ENCODE measurements around the gene PLEKHM1.
"Not testable (repeated sequence)": the region's sequence is repeated elsewhere in the genome, so short reads cannot be mapped to it uniquely, and the experiment has no call there.

Gene PLEKHM1

DNA sequence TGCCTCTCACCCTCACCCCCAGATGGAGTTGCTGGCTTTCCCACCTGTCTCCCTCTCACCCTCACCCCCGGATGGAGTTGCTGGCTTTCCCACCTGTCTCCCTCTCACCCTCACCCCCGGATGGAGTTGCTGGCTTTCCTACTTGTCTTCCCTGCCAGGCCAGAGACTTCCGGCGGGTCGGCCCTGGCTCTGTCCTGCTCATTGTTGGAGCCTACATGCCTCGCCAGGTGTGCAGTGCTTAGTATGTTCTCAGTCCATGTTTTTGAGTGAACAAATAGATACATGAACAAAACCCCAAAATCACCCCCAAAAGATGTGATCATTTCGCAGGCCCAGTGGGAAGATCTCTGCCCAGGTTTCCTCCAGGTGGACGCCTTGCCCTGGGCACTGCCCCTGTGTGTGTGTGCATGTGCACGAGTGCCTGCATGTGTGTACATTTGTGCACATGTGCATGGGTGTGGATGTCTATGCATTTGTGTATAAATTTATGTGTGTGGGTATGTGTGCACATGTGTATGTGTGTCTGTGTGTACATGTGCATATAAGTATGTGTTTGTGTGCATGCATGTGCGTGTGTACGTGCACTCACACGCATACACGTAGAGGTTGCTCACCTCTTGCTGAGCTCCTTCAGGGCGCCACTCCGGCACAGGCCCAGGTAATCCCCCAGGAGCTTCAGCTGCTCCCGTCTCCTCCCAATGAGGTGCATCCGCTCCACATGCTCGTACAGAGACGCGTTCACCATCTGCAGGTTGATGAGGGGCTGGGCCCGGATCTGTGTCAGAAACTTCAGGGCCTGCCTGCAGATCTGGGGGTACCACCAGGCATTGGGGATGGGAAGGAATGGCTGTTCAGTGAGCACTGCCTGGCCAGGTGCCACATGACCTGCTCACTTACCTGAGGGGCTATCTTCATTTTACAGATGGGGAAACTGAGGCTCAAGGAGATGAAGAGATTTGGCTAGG is 45.4 kb downstream of the PLEKHM1 start:
- not testable (repeated sequence) for H3K79me2 ChIP-seq (ENCODE audit: control insufficient read depth, insufficient read depth, low read length, poor library complexity); H3K9ac ChIP-seq (ENCODE audit: low read length); H3K4me3 ChIP-seq (ENCODE audit: low read depth, low read length); H2BK120ac ChIP-seq (ENCODE audit: insufficient read depth, low read length, poor library complexity); H4K12ac ChIP-seq (ENCODE audit: low read depth, low read length); H2AK5ac ChIP-seq (ENCODE audit: low read length); H3K4ac ChIP-seq (ENCODE audit: low read depth, low read length); H3K4me1 ChIP-seq (ENCODE audit: control insufficient read depth in 1 of 2, insufficient read depth in 2 of 2, low read length in 2 of 2); H3K27ac ChIP-seq (ENCODE audit: low read depth, low read length); H3K23ac ChIP-seq (ENCODE audit: low read length); H2BK12ac ChIP-seq (ENCODE audit: low read length); H3K18ac ChIP-seq (ENCODE audit: low read length); H4K91ac ChIP-seq (ENCODE audit: low read depth, low read length); H3K79me1 ChIP-seq (ENCODE audit: low read length); DNase-seq; H2AFZ ChIP-seq (ENCODE audit: insufficient read depth, low read length, poor library complexity); H3K27me3 ChIP-seq (ENCODE audit: insufficient read depth, low read length); H3K36me3 ChIP-seq (ENCODE audit: control insufficient read depth in 1 of 2, insufficient read depth in 2 of 2, low read length in 2 of 2); H3K4me2 ChIP-seq (ENCODE audit: low read length); H2BK5ac ChIP-seq (ENCODE audit: low read depth, low read length, poor library complexity); H3K9me3 ChIP-seq (ENCODE audit: insufficient read depth, low read depth, low read length); H4K8ac ChIP-seq (ENCODE audit: low read depth, low read length); H3K14ac ChIP-seq (ENCODE audit: low read length)
- WGBS (ENCODE audit: extremely low coverage, insufficient coverage, insufficient read length): no CpG with 5 or more reads among the region's 21 CpGs

DNA sequence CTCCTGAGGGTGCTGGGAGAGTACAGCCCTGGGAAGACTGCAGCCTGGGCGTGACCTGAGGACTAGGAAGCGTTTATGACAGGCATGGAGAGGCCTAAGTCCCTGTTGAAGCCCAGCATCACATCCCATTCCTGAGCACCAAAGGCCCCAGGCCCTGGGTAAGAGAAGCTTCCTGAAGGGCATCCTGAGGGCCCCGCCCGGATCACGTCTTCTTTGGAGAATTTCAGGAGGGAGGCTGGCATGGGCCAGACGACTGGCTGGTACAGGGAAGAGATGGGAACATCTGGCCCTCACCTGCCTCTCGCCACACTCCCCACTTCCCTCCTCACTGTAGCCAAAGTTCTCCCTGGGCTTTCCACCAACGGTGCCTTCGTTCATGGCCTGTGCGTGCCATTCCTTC is 46.2 kb downstream of the PLEKHM1 start:
- not testable (repeated sequence) for H4K8ac ChIP-seq (ENCODE audit: low read depth, low read length); H3K4ac ChIP-seq (ENCODE audit: low read depth, low read length); H3K79me1 ChIP-seq (ENCODE audit: low read length); H3K9ac ChIP-seq (ENCODE audit: low read length); H3K18ac ChIP-seq (ENCODE audit: low read length); H4K91ac ChIP-seq (ENCODE audit: low read depth, low read length); DNase-seq; H2AFZ ChIP-seq (ENCODE audit: insufficient read depth, low read length, poor library complexity); H3K27ac ChIP-seq (ENCODE audit: low read depth, low read length); H3K4me3 ChIP-seq (ENCODE audit: low read depth, low read length); H2BK120ac ChIP-seq (ENCODE audit: insufficient read depth, low read length, poor library complexity); H3K36me3 ChIP-seq (ENCODE audit: control insufficient read depth in 1 of 2, insufficient read depth in 2 of 2, low read length in 2 of 2); H3K27me3 ChIP-seq (ENCODE audit: insufficient read depth, low read length); H3K23ac ChIP-seq (ENCODE audit: low read length); H3K9me3 ChIP-seq (ENCODE audit: insufficient read depth, low read depth, low read length); H3K79me2 ChIP-seq (ENCODE audit: control insufficient read depth, insufficient read depth, low read length, poor library complexity); H2AK5ac ChIP-seq (ENCODE audit: low read length); H3K14ac ChIP-seq (ENCODE audit: low read length); H3K4me2 ChIP-seq (ENCODE audit: low read length); H2BK12ac ChIP-seq (ENCODE audit: low read length); H4K12ac ChIP-seq (ENCODE audit: low read depth, low read length); H2BK5ac ChIP-seq (ENCODE audit: low read depth, low read length, poor library complexity)
- WGBS (ENCODE audit: extremely low coverage, insufficient coverage, insufficient read length): no CpG with 5 or more reads among the region's 10 CpGs
- H3K4me1 ChIP-seq (ENCODE audit: control insufficient read depth in 1 of 2, insufficient read depth in 2 of 2, low read length in 2 of 2): peaks cover 15 to 16% of the 10 kb centered on the region in 2 experiments

DNA sequence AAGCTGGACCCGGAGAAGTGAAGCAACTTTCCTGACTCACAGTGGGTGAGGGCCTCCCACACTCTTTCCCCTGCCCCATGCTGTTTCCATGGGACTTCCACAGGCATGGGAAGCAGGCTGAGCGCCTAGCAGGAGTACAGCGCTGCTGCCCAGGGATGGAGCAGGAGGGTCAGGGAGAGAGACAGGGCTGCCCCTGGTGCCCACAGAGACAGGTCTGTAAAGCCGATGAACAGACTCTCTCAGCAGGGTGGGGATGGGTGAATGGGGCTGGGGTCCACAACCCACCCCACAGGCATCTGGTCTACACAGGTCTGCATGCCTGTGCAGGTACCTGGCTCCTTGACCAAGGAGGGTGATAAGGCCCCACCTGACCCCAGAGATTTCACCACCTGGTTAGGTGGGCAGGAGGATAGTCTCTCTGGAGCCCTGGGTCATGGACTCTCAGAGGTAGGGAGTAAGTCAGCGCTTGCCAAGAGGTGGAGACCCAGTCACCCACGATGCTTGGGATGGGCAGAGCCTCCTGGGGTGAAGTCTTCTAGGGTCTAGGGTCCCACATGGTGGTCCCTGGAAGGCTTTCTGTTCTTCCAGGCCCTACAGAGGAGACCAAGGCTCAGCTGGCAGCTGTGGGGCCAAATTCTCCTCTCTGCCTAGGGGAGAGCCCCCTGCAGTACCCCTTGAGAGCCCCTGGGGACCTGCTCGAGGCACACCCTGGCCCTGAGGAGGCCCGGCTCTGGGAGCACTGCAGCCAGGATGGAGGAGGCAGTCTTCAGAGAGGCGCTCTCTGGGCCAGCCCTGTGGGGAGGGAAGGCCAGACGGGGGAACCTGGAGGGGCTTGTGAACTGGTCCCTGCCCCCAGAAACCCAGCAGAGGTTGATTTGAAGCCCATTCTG is 46.9 kb downstream of the PLEKHM1 start:
- not testable (repeated sequence) for H3K79me1 ChIP-seq (ENCODE audit: low read length); H2BK12ac ChIP-seq (ENCODE audit: low read length); H3K79me2 ChIP-seq (ENCODE audit: control insufficient read depth, insufficient read depth, low read length, poor library complexity); DNase-seq; H4K12ac ChIP-seq (ENCODE audit: low read depth, low read length); H3K14ac ChIP-seq (ENCODE audit: low read length); H3K4me2 ChIP-seq (ENCODE audit: low read length); H3K27ac ChIP-seq (ENCODE audit: low read depth, low read length); H2AFZ ChIP-seq (ENCODE audit: insufficient read depth, low read length, poor library complexity); H3K36me3 ChIP-seq (ENCODE audit: control insufficient read depth in 1 of 2, insufficient read depth in 2 of 2, low read length in 2 of 2); H4K8ac ChIP-seq (ENCODE audit: low read depth, low read length); H3K23ac ChIP-seq (ENCODE audit: low read length); H3K9me3 ChIP-seq (ENCODE audit: insufficient read depth, low read depth, low read length); H2BK120ac ChIP-seq (ENCODE audit: insufficient read depth, low read length, poor library complexity); H3K9ac ChIP-seq (ENCODE audit: low read length); H3K18ac ChIP-seq (ENCODE audit: low read length); H4K91ac ChIP-seq (ENCODE audit: low read depth, low read length); H3K4me3 ChIP-seq (ENCODE audit: low read depth, low read length); H3K4ac ChIP-seq (ENCODE audit: low read depth, low read length); H2BK5ac ChIP-seq (ENCODE audit: low read depth, low read length, poor library complexity); H2AK5ac ChIP-seq (ENCODE audit: low read length); H3K27me3 ChIP-seq (ENCODE audit: insufficient read depth, low read length)
- peaks cover 16 to 20% of the 10 kb centered on the region in 2 experiments for H3K4me1 ChIP-seq (ENCODE audit: control insufficient read depth in 1 of 2, insufficient read depth in 2 of 2, low read length in 2 of 2)
- WGBS (ENCODE audit: extremely low coverage, insufficient coverage, insufficient read length): no CpG with 5 or more reads among the region's 10 CpGs

DNA sequence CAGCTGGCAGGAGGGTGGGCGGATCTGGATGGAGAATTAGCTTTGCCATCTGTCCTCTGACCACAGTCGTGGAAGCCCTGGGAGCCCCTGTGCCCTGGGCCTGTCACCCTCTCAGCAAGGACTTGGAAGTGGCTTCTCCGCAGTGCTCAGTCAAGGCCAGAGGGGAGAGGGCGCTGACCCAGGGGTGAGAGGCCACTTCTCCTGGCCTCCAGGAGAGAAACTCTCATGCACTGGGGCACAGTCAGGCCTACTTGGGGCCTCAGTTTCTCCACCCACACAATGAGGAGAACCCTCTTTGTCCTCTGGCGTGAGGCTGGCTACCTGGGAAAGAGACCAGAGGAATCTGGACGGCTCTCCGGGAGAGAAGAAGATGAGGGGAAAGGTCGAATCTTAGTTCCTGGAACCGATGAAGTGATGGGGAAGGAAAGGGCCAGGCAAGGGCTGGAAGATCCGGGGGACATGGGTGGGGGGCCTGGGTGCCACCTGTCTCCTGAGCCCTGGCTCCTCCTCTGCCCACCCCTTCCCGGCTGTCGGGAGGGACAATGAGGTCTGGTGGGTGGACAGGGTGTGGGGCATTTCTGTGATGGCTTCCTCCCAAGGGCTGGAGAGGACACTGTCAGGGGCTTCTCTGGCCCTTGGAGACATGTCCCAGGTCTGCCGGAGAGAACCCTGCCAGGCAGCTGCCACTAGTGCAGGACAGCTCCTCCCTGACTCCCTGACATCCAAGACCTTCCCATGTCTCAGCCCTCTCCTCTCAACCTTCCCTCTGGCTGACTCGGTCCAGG is 48.8 kb downstream of the PLEKHM1 start:
- no peaks in the 10 kb centered on the region for H3K9me3 ChIP-seq (ENCODE audit: insufficient read depth, low read depth, low read length)
- no peak overlapping the region for H4K8ac ChIP-seq (ENCODE audit: low read depth, low read length)
- H3K27me3 ChIP-seq (ENCODE audit: insufficient read depth, low read length): no peaks in the 10 kb centered on the region

More for the DNA sequence above, 48.8 kb downstream of the PLEKHM1 start:
- Histone ChIP-seq H2BK12ac (ENCODE audit: low read length) (no peak overlapping the region), H3K23ac (ENCODE audit: low read length) (no peak overlapping the region), H4K91ac (ENCODE audit: low read depth, low read length) (no peak overlapping the region), H3K18ac (ENCODE audit: low read length) (no peak overlapping the region), H2BK120ac (ENCODE audit: insufficient read depth, low read length, poor library complexity) (no peak overlapping the region), H2BK5ac (ENCODE audit: low read depth, low read length, poor library complexity) (no peak overlapping the region), H2AFZ (ENCODE audit: insufficient read depth, low read length, poor library complexity) (no peak overlapping the region), H3K36me3 (ENCODE audit: control insufficient read depth in 1 of 2, insufficient read depth in 2 of 2, low read length in 2 of 2) (peaks cover 11 to 12% of the 10 kb centered on the region in 2 experiments), H3K79me2 (ENCODE audit: control insufficient read depth, insufficient read depth, low read length, poor library complexity) (no peaks in the 10 kb centered on the region), H3K9ac (ENCODE audit: low read length) (no peak overlapping the region), H3K27ac (ENCODE audit: low read depth, low read length) (no peak overlapping the region), H3K14ac (ENCODE audit: low read length) (no peak overlapping the region), H3K4me2 (ENCODE audit: low read length) (no peak overlapping the region), H3K4ac (ENCODE audit: low read depth, low read length) (no peak overlapping the region), H2AK5ac (ENCODE audit: low read length) (no peak overlapping the region), H3K79me1 (ENCODE audit: low read length) (no peaks in the 10 kb centered on the region), H3K4me1 (ENCODE audit: control insufficient read depth in 1 of 2, insufficient read depth in 2 of 2, low read length in 2 of 2) (peaks cover 19 to 25% of the 10 kb centered on the region in 2 experiments), H3K4me3 (ENCODE audit: low read depth, low read length) (no peak overlapping the region), H4K12ac (ENCODE audit: low read depth, low read length) (no peak overlapping the region)
- no CpG with 5 or more reads among the region's 14 CpGs for WGBS (ENCODE audit: extremely low coverage, insufficient coverage, insufficient read length)
- DNase-seq: no peak

Measured in trophoblast cell (in vitro differentiated cells and primary cell).